ENCODE measurements around the gene CTNNA3.

GRCh38 chr10:65993451-65993850 is 1702.5 kb downstream of the CTNNA3 start:
- TF ChIP-seq SMC3 (IDR thresholded peaks at IDR 0.05; ENCODE audit: low read depth, low read length) (no peak), RCOR1 (IDR thresholded peaks at IDR 0.05; ENCODE audit: insufficient replicate concordance, low read length) (no peak), RAD21 (IDR thresholded peaks at IDR 0.05; ENCODE audit: low read length) (no peak), CEBPB (IDR thresholded peaks at IDR 0.05; ENCODE audit: low read depth, low read length) (no peak), CTCF (conservative IDR thresholded peaks at IDR 0.05; ENCODE audit: low read depth, low read length) (no peak), POLR2A (IDR thresholded peaks at IDR 0.05; ENCODE audit: low read depth, low read length) (no peak), MAZ (IDR thresholded peaks at IDR 0.05; ENCODE audit: borderline replicate concordance, low read depth, low read length) (no peak), FOS (IDR thresholded peaks at IDR 0.05; ENCODE audit: low read depth, low read length) (no peak), USF2 (IDR thresholded peaks at IDR 0.05; ENCODE audit: low read depth, low read length) (no peak), NFE2L2 (IDR thresholded peaks at IDR 0.05; ENCODE audit: low read depth, low read length) (no peak), MXI1 (IDR thresholded peaks at IDR 0.05; ENCODE audit: borderline replicate concordance, low read depth, low read length) (no peak), RFX5 (IDR thresholded peaks at IDR 0.05; ENCODE audit: low read depth, low read length) (no peak), ELK1 (IDR thresholded peaks at IDR 0.05; ENCODE audit: borderline replicate concordance, low read depth, low read length) (no peak)
